Measurements from ENCODE around the gene OR6B3.

Gene OR6B3

GRCh38 chr2:240077442-240077841 lies 24.1 kb upstream of the OR6B3 start:
- in situ Hi-C loops (cut with HindIII; ENCODE audit: low sequenced_read_pairs), result no loop called here

DNA sequence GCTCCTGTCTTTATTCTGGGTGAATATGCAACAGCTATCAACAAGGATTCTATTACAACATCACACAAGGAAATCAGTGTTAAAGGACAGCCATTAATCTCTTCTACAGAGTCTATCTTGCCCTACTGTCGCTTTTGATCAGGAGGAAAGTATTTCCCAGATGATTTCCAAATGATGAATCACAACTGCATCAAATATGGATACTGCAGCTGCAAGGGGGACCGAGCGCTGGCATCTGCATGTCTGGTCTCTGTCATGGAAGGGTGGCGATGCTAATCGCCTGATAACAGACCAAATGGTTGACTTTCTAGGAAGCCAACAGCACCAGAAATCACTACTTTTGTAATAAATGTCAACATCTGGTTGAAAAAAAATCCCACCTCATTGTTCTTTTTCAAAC lies 21.2 kb upstream of the OR6B3 start:
- TF ChIP-seq CTCF (IDR thresholded peaks at IDR 0.05; ENCODE audit: low read depth, low read length, missing control alignments), result no peak
- no peak for DNase-seq (ENCODE audit: low read depth)
- in situ Hi-C loops (cut with HindIII; ENCODE audit: low sequenced_read_pairs), result no loop called here
- no peak overlapping the region for H3K4me3 ChIP-seq (ENCODE audit: low read depth, low read length)

More at GRCh38 chr2:240077442-240077841, 24.1 kb upstream of the OR6B3 start:
- no peak for DNase-seq (ENCODE audit: low read depth)
- no peak for TF ChIP-seq CTCF (IDR thresholded peaks at IDR 0.05; ENCODE audit: low read depth, low read length, missing control alignments)
- H3K4me3 ChIP-seq (ENCODE audit: low read depth, low read length), result no peak overlapping the region

DNA sequence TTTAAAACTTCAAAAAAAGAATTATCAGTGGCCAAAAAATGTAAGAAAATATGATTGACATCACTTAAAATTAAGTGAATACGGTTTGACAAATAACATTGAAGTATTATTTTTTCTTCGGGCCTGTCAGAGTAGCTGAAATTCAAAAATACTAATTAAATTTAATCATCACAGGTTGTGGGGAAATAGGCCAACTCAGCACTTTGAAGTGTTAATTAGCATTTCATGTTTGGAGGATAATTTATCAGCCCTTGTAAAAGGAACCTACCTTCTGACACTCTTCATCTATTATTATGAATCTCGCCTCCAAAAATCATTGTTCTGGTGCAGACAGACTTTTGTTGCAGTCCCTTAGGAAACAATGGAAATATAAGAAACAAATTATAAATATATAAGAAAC lies 17.6 kb upstream of the OR6B3 start:
- no peak overlapping the region for H3K4me3 ChIP-seq (ENCODE audit: low read depth, low read length)
- in situ Hi-C loops (cut with HindIII; ENCODE audit: low sequenced_read_pairs), result no loop called here
- no peak for TF ChIP-seq CTCF (IDR thresholded peaks at IDR 0.05; ENCODE audit: low read depth, low read length, missing control alignments)
- no peak for DNase-seq (ENCODE audit: low read depth)

GRCh38 chr2:240069829-240070228 lies 16.5 kb upstream of the OR6B3 start:
- no peak overlapping the region for H3K4me3 ChIP-seq (ENCODE audit: low read depth, low read length)
- in situ Hi-C loops (cut with HindIII; ENCODE audit: low sequenced_read_pairs), result no loop called here
- DNase-seq (ENCODE audit: low read depth), result no peak
- TF ChIP-seq CTCF (IDR thresholded peaks at IDR 0.05; ENCODE audit: low read depth, low read length, missing control alignments), result no peak

DNA sequence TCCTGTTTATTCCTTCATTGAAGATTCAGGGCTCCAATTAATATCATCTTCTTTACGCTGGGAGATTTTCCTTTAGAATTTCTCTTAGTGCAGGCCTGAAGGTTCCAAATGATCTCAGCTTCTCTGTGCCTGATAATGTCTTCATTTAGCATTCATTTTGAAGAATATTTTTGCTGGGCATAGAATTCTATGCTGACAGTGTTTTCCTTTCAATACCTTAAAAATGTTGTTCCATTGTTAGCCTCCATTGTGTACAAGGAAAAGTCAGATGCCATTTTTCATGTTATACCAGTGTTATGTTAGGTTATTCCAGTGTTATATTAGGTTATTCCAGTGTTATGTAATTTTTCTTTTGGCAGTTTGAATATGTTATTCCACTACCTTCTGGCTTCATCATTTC lies 14.9 kb upstream of the OR6B3 start:
- DNase-seq (ENCODE audit: low read depth), result no peak
- no peak for TF ChIP-seq CTCF (IDR thresholded peaks at IDR 0.05; ENCODE audit: low read depth, low read length, missing control alignments)
- in situ Hi-C loops (cut with HindIII; ENCODE audit: low sequenced_read_pairs), result no loop called here
- H3K4me3 ChIP-seq (ENCODE audit: low read depth, low read length), result no peak overlapping the region

DNA sequence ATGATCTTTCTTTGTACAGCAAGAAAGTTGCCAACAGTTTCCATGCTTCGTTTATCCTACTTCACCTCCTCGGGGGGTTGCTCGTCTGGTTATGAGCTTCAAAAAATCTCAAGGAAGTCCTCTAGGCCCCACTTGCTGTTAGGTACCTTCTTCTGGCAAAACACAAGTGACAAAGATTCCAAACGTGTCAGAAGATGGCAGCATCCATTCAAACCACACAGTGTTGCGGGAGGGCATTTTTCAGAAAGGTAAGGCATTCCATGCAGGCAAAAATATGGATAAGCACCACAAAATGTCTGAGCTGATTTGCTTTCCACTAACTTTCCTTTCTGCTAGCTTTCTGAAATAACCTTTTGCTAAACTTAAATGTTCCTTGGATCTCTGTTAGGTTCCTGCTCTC lies 13.2 kb upstream of the OR6B3 start:
- no peak overlapping the region for H3K4me3 ChIP-seq (ENCODE audit: low read depth, low read length)
- in situ Hi-C loops (cut with HindIII; ENCODE audit: low sequenced_read_pairs), result no loop called here
- no peak for TF ChIP-seq CTCF (IDR thresholded peaks at IDR 0.05; ENCODE audit: low read depth, low read length, missing control alignments)
- no peak for DNase-seq (ENCODE audit: low read depth)

DNA sequence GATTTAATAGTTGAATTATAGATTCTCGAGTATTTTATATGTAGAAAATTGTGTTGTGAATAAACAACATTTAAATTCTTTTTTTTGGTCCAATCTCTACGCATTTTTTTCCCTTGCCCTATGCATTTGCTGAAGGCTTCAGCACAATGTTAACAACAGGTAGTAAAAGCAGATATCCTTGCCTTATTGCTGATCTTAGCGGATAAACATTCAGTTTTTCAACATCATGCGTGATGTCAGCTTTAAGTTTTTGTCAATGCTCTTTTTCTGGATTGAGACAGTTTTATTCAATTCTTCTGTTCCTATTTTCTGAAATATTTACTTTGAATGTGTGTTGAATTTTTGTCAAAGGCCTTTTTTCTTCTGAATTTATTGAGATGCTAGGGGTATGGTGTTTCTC lies 11.6 kb upstream of the OR6B3 start:
- DNase-seq (ENCODE audit: low read depth), result no peak
- no peak overlapping the region for H3K4me3 ChIP-seq (ENCODE audit: low read depth, low read length)
- TF ChIP-seq CTCF (IDR thresholded peaks at IDR 0.05; ENCODE audit: low read depth, low read length, missing control alignments), result no peak
- in situ Hi-C loops (cut with HindIII; ENCODE audit: low sequenced_read_pairs), result no loop called here

Data from astrocyte of the cerebellum (primary cell).